IMR-90 (cell line): ENCODE results near the gene SCAMP1. TPM values are rescaled to one million over a fixed set of nuclear protein-coding genes. Genes with fewer than 3 reads are reported as not detected.

Source experiments
- ATAC-seq: fragments of 200-7000 bp; cut with Tn5 transposase; 2 replicates; pipeline ENCODE4 v1.9.1; 2020; ENCODE audit warnings: low read depth, mild to moderate bottlenecking, moderate library complexity
- BruUV-seq: library from RNA; stranded (reverse); fragments of 400-500 nt; replicated peaks from 2 replicates; lab custom pipeline; 2021; lab: Mats Ljungman, UMichigan
- CTCF ChIA-PET: fragments of 300-600 bp; formaldehyde crosslinking; extraction: SDS; loops from one replicate; lab custom pipeline; 2021; ENCODE audit warnings: antibody characterized with exemption; lab: Yijun Ruan, JAX
- POLR2A ChIA-PET: fragments of 300-600 bp; sonication (Branson Sonifier 250); formaldehyde crosslinking; loops from one replicate; lab custom pipeline; 2022; ENCODE audit warnings: antibody characterized with exemption; ENCODE audit not compliant: unreplicated experiment; lab: Charles Lee
- DNase-seq: peaks from one replicate; pipeline ENCODE4 v3.0.0; 2013
- H2AFZ ChIP-seq: replicated peaks from 2 replicates; pipeline ENCODE3; 2013; ENCODE audit warnings: low read length, mild to moderate bottlenecking; ENCODE audit not compliant: poor library complexity
- H2AK5ac ChIP-seq: 2 replicates; pipeline ENCODE4 v1.6.1; 2013; ENCODE audit warnings: low read depth, low read length, inconsistent platforms
- H2AK9ac ChIP-seq: replicated peaks from 2 replicates; pipeline ENCODE3; 2013; ENCODE audit warnings: mild to moderate bottlenecking, low read depth, low read length, moderate library complexity; ENCODE audit not compliant: poor library complexity
- H2BK120ac ChIP-seq: 2 replicates; pipeline ENCODE4 v1.6.1; 2013; ENCODE audit warnings: low read depth, low read length, inconsistent platforms
- H2BK15ac ChIP-seq: 3 replicates; pipeline ENCODE4 v1.6.1; 2013; ENCODE audit warnings: low read depth, low read length, inconsistent platforms
- H2BK20ac ChIP-seq: 2 replicates; pipeline ENCODE4 v1.6.1; 2013; ENCODE audit warnings: low read depth, mild to moderate bottlenecking, inconsistent platforms, low read length, moderate library complexity
- H2BK5ac ChIP-seq: 2 replicates; pipeline ENCODE4 v1.6.1; 2013; ENCODE audit warnings: mild to moderate bottlenecking, low read depth, low read length, inconsistent platforms; ENCODE audit not compliant: poor library complexity, severe bottlenecking
- H3K14ac ChIP-seq: replicated peaks from 2 replicates; pipeline ENCODE4 v1.6.1; 2013; ENCODE audit warnings: low read depth, low read length, inconsistent platforms
- H3K18ac ChIP-seq: 2 replicates; pipeline ENCODE4 v1.6.1; 2013; ENCODE audit warnings: low read depth, low read length, control low read depth
- H3K23ac ChIP-seq: 2 replicates; pipeline ENCODE4 v1.6.1; 2013; ENCODE audit warnings: low read depth, low read length, inconsistent platforms
- H3K27ac ChIP-seq: 2 replicates; pipeline ENCODE4 v1.5.1; 2013; ENCODE audit warnings: mild to moderate bottlenecking, control low read depth, low read length; ENCODE audit not compliant: insufficient read depth
- H3K27me3 ChIP-seq: 2 replicates; pipeline ENCODE4 v1.6.1; 2013; ENCODE audit warnings: low read length; ENCODE audit not compliant: control insufficient read depth, insufficient read depth
- H3K36me3 ChIP-seq: 2 replicates; pipeline ENCODE4 v1.6.1; 2013; ENCODE audit warnings: low read length, mixed read lengths; ENCODE audit not compliant: control insufficient read depth, insufficient read depth
- H3K4ac ChIP-seq: 2 replicates; pipeline ENCODE4 v1.6.1; 2013; ENCODE audit warnings: low read depth, low read length, inconsistent platforms
- H3K4me1 ChIP-seq: 2 replicates; pipeline ENCODE4 v1.6.1; 2013; ENCODE audit warnings: low read length, mixed read lengths; ENCODE audit not compliant: control insufficient read depth, insufficient read depth
- H3K4me2 ChIP-seq: 2 replicates; pipeline ENCODE4 v1.6.1; 2013; ENCODE audit warnings: low read depth, mild to moderate bottlenecking, control low read depth, low read length, moderate library complexity
- H3K4me3 ChIP-seq: 2 replicates; pipeline ENCODE4 v1.5.1; 2013; ENCODE audit warnings: low read depth, mild to moderate bottlenecking, control low read depth, low read length, moderate library complexity; ENCODE audit not compliant: insufficient read depth
- H3K56ac ChIP-seq: 2 replicates; pipeline ENCODE4 v1.6.1; 2013; ENCODE audit warnings: low read length, inconsistent platforms; ENCODE audit not compliant: insufficient read depth; ENCODE audit errors: extremely low read depth
- H3K79me1 ChIP-seq, 2 experiments: 2 replicates each; pipeline ENCODE4 v1.6.1; 2013; ENCODE audit warnings: low read length in 2 of 2, inconsistent platforms in 1 of 2, low read depth in 1 of 2
- H3K9ac ChIP-seq: 2 replicates; pipeline ENCODE4 v1.6.1; 2013; ENCODE audit warnings: low read depth, low read length, control low read depth
- H3K9me1 ChIP-seq: 2 replicates; pipeline ENCODE4 v1.6.1; 2013; ENCODE audit warnings: low read length, inconsistent platforms; ENCODE audit not compliant: insufficient read depth
- H3K9me3 ChIP-seq: 2 replicates; pipeline ENCODE4 v1.6.1; 2013; ENCODE audit warnings: low read length; ENCODE audit not compliant: control insufficient read depth, insufficient read depth
- H4K20me1 ChIP-seq: 2 replicates; pipeline ENCODE4 v1.6.1; 2013; ENCODE audit warnings: low read length, inconsistent platforms; ENCODE audit not compliant: insufficient read depth
- H4K5ac ChIP-seq: 2 replicates; pipeline ENCODE4 v1.6.1; 2013; ENCODE audit warnings: mild to moderate bottlenecking, low read depth, low read length, control low read depth
- H4K8ac ChIP-seq, 2 experiments: 2 replicates each; pipeline ENCODE4 v1.6.1; 2013; ENCODE audit warnings: low read depth in 2 of 2, low read length in 2 of 2, control low read depth in 1 of 2, inconsistent platforms in 1 of 2
- H4K91ac ChIP-seq: 2 replicates; pipeline ENCODE4 v1.6.1; 2013; ENCODE audit warnings: low read depth, low read length, inconsistent platforms; ENCODE audit not compliant: insufficient read depth
- CHD1 ChIP-seq: IDR thresholded peaks from 2 replicates; pipeline ENCODE4 v1.6.1; 2012; ENCODE audit warnings: low read depth, low read length, improper control_type of control experiment
- POLR2A ChIP-seq: IDR thresholded peaks from 2 replicates; pipeline ENCODE4 v1.6.1; 2012; ENCODE audit warnings: mild to moderate bottlenecking, low read depth, low read length
- SMC3 ChIP-seq: fragments of 150-350 bp; IDR thresholded peaks from 2 replicates; pipeline ENCODE4 v1.6.1; 2016; ENCODE audit warnings: low read depth, mild to moderate bottlenecking, antibody characterized with exemption, low read length, moderate library complexity
- WGBS, 2 experiments: methylation state at CpG; one replicate each; pipeline versions ENCODE4 v1.1.5 to v1.1.7; 2013; ENCODE audit warnings: missing lambda C conversion rate in 2 of 2; ENCODE audit not compliant: insufficient read length in 1 of 2; ENCODE audit errors: extremely low coverage in 2 of 2; 5-methylcytosine and 5-hydroxymethylcytosine counted together
- dilution Hi-C: fragments of 300-500 bp; cut with HindIII; formaldehyde crosslinking; loops from one replicate; pipeline ENCODE4 v1.14.3; 2018; ENCODE audit warnings: low sequenced_read_pairs; ENCODE audit not compliant: unreplicated experiment
- in situ Hi-C: fragments of 300-500 bp; cut with MboI; formaldehyde crosslinking; loops from 3 replicates; pipeline ENCODE4 v1.14.3; 2019; ENCODE audit warnings: low sequenced_read_pairs, inconsistent platforms, mixed read lengths
- intact Hi-C: fragments of 100-400 bp; cut with micrococcal nuclease; formaldehyde crosslinking; loops from 2 replicates; pipeline ENCODE4 v1.10.0; 2022
- polyA plus RNA-seq, 3 experiments: library from polyadenylated mRNA; depleted of rRNA; stranded (reverse); fragments of >200 nt; gene quantifications; 2 replicates each; pipeline ENCODE4 v1.2.3, GENCODE V29; 2012; ENCODE audit warnings: low replicate concordance in 1 of 3
- total RNA-seq: library from RNA; depleted of rRNA; stranded (reverse); fragments of >200 nt; gene quantifications from 2 replicates; pipeline ENCODE4 v1.2.3, GENCODE V29; 2012
- TF ChIP-seq, protein P1 (sequence below): fragments of 150-350 bp; IDR thresholded peaks from 2 replicates; pipeline ENCODE4 v1.6.1; 2016; ENCODE audit warnings: low read depth, mild to moderate bottlenecking, low read length, moderate library complexity, borderline replicate concordance

The SCAMP1 gene
- total and polyA plus RNA-seq, 2 of the 4 experiments (the other 2 are of a cell fraction) = 13.5 to 114 TPM

DNA sequence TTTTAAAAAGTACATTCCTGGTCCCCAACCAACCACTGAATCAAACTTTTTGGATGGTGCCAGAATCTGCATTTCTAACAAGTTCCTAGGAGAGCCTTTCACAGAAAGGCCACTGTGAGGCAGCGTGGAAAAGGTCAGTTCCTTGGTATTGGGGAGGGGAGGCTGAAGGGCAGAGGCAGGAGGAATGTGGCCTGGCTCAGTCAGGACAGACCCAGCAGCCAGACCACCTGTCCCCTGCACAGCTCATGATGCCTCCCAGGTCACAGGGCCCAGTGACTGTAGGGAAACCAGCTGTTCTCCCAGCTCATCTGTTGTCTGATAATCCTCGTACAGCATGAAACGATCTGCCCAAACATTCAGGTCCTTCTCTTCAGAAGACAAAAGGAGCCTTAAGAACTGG lies 155.3 kb downstream of the SCAMP1 start:
- Histone ChIP-seq H3K18ac (0 out of 2 replicates have a peak overlapping the region, but pooled peaks have one; percentile 4), H3K9me1 (peaks cover 21% of the 10 kb centered on the region), H3K27ac (no peak overlapping the region), H2BK120ac (no peak overlapping the region), H2BK5ac (no peak overlapping the region), H2AK5ac (peak overlapping the region; percentile 8; the same call in 1 of the 2 replicates), H2BK20ac (no peak overlapping the region), H3K14ac (no peak overlapping the region), H3K23ac (0 out of 2 replicates have a peak overlapping the region, but pooled peaks have one; percentile 7), H3K4me1 (peaks cover 18% of the 10 kb centered on the region), H4K8ac (no peak overlapping the region), H3K4me3 (no peak overlapping the region), H3K27me3 (no peaks in the 10 kb centered on the region), H4K5ac (no peak overlapping the region), H3K9ac (no peak overlapping the region), H4K20me1 (peaks cover 12% of the 10 kb centered on the region; the same call in 1 of the 2 replicates), H2AK9ac (no peak overlapping the region), H3K79me1 (peaks cover 24 to 43% of the 10 kb centered on the region in 2 experiments), H2AFZ (no peak overlapping the region), H3K36me3 (peaks cover 4% of the 10 kb centered on the region; the same call in 1 of the 2 replicates), H3K4ac (0 out of 2 replicates have a peak overlapping the region, but pooled peaks have one; percentile 13), H3K56ac (no peak overlapping the region), H3K9me3 (no peaks in the 10 kb centered on the region), H4K91ac (no peak overlapping the region; the same call in 1 of the 2 replicates), H2BK15ac (no peak overlapping the region; the same call in 2 of the 3 replicates), H3K4me2 (no peak overlapping the region)
- dilution Hi-C loops (no loop called here), intact Hi-C loops (no loop called here), in situ Hi-C loops (no loop called here)
- 75% methylated on average over 2 of the region's 3 CpGs; no CpG with 5 or more reads in 1 of the 2 experiments for WGBS, 2 experiments
- BruUV-seq = no TSS peak
- TF ChIP-seq CHD1 = no peak
- TF ChIP-seq SMC3 = no peak
- no peak for TF ChIP-seq POLR2A
- TF ChIP-seq, protein P1, sequence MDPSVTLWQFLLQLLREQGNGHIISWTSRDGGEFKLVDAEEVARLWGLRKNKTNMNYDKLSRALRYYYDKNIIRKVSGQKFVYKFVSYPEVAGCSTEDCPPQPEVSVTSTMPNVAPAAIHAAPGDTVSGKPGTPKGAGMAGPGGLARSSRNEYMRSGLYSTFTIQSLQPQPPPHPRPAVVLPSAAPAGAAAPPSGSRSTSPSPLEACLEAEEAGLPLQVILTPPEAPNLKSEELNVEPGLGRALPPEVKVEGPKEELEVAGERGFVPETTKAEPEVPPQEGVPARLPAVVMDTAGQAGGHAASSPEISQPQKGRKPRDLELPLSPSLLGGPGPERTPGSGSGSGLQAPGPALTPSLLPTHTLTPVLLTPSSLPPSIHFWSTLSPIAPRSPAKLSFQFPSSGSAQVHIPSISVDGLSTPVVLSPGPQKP = no peak
- POLR2A ChIA-PET = no interaction called here
- DNase-seq = no peak
- no peak for ATAC-seq
- CTCF ChIA-PET = no interaction called here
